KMS-11 (cell line): ENCODE results near the gene COX17.

Source experiments
- H2AFZ ChIP-seq: fragments of 200-600 bp; sonication (generic); 2 replicates; pipeline ENCODE4 v1.6.1; 2016; ENCODE audit warnings: antibody characterized with exemption, mixed run types, low read depth
- H3K27ac ChIP-seq: fragments of 200-600 bp; sonication (generic); 2 replicates; pipeline ENCODE4 v1.6.1; 2016; ENCODE audit warnings: mild to moderate bottlenecking, mixed run types
- H3K27me3 ChIP-seq: fragments of 200-600 bp; sonication (generic); 2 replicates; pipeline ENCODE4 v1.6.1; 2017; ENCODE audit warnings: mild to moderate bottlenecking, low read depth, mixed run types, moderate library complexity; ENCODE audit not compliant: insufficient read depth
- H3K36me3 ChIP-seq: fragments of 200-600 bp; sonication (generic); 2 replicates; pipeline ENCODE4 v1.6.1; 2017; ENCODE audit warnings: mild to moderate bottlenecking, mixed run types; ENCODE audit not compliant: insufficient read depth
- H3K4me1 ChIP-seq: fragments of 200-600 bp; sonication (generic); 2 replicates; pipeline ENCODE4 v1.6.1; 2016; ENCODE audit warnings: mild to moderate bottlenecking, low read depth, mixed run types; ENCODE audit not compliant: poor library complexity, severe bottlenecking
- H3K4me2 ChIP-seq: fragments of 200-600 bp; sonication (generic); 2 replicates; pipeline ENCODE4 v1.7.0; 2016; ENCODE audit warnings: mild to moderate bottlenecking, mixed run types
- H3K4me3 ChIP-seq: fragments of 200-600 bp; sonication (generic); IDR thresholded peaks from 2 replicates; pipeline ENCODE4 v1.6.1; 2017; ENCODE audit warnings: low read depth, low read length, mixed read lengths; ENCODE audit not compliant: insufficient read depth
- H3K79me2 ChIP-seq: fragments of 200-600 bp; sonication (generic); 2 replicates; pipeline ENCODE4 v1.6.1; 2016; ENCODE audit warnings: low read depth, mixed run types; ENCODE audit not compliant: insufficient read depth
- H3K9ac ChIP-seq: fragments of 200-600 bp; sonication (generic); 2 replicates; pipeline ENCODE4 v1.6.1; 2016; ENCODE audit warnings: mild to moderate bottlenecking, mixed run types
- H4K20me1 ChIP-seq: fragments of 200-600 bp; sonication (generic); 2 replicates; pipeline ENCODE4 v1.6.1; 2016; ENCODE audit warnings: mild to moderate bottlenecking, mixed run types; ENCODE audit not compliant: insufficient read depth
- TF ChIP-seq, protein P1 (sequence below): fragments of 200-600 bp; sonication (generic); conservative IDR thresholded peaks from 2 replicates; pipeline ENCODE4 v1.6.1; 2017; ENCODE audit warnings: low read depth, mild to moderate bottlenecking, antibody characterized with exemption, low read length, moderate library complexity, mixed read lengths

COX17 gene

GRCh38 chr3:119636249-119636648, 41.0 kb downstream of the COX17 start:
- H3K36me3 ChIP-seq = no peaks in the 10 kb centered on the region
- no peak overlapping the region for H2AFZ ChIP-seq
- no peaks in the 10 kb centered on the region for H3K27me3 ChIP-seq
- TF ChIP-seq, protein P1, sequence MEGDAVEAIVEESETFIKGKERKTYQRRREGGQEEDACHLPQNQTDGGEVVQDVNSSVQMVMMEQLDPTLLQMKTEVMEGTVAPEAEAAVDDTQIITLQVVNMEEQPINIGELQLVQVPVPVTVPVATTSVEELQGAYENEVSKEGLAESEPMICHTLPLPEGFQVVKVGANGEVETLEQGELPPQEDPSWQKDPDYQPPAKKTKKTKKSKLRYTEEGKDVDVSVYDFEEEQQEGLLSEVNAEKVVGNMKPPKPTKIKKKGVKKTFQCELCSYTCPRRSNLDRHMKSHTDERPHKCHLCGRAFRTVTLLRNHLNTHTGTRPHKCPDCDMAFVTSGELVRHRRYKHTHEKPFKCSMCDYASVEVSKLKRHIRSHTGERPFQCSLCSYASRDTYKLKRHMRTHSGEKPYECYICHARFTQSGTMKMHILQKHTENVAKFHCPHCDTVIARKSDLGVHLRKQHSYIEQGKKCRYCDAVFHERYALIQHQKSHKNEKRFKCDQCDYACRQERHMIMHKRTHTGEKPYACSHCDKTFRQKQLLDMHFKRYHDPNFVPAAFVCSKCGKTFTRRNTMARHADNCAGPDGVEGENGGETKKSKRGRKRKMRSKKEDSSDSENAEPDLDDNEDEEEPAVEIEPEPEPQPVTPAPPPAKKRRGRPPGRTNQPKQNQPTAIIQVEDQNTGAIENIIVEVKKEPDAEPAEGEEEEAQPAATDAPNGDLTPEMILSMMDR = no peak
- H4K20me1 ChIP-seq = no peaks in the 10 kb centered on the region
- no peak overlapping the region for H3K4me2 ChIP-seq
- H3K79me2 ChIP-seq = no peaks in the 10 kb centered on the region
- H3K4me3 ChIP-seq = no peak overlapping the region
- H3K9ac ChIP-seq = no peak overlapping the region
- H3K27ac ChIP-seq = no peak overlapping the region
- peaks cover 42% of the 10 kb centered on the region for H3K4me1 ChIP-seq

GRCh38 chr3:119635719-119636118, 41.5 kb downstream of the COX17 start:
- H3K4me1 ChIP-seq = peaks cover 47% of the 10 kb centered on the region
- no peaks in the 10 kb centered on the region for H3K79me2 ChIP-seq
- H3K4me2 ChIP-seq = no peak overlapping the region
- TF ChIP-seq, protein P1 = no peak
- no peaks in the 10 kb centered on the region for H4K20me1 ChIP-seq
- no peak overlapping the region for H2AFZ ChIP-seq
- no peak overlapping the region for H3K9ac ChIP-seq
- H3K4me3 ChIP-seq = no peak overlapping the region
- H3K27ac ChIP-seq = no peak overlapping the region
- no peaks in the 10 kb centered on the region for H3K36me3 ChIP-seq
- no peaks in the 10 kb centered on the region for H3K27me3 ChIP-seq

DNA sequence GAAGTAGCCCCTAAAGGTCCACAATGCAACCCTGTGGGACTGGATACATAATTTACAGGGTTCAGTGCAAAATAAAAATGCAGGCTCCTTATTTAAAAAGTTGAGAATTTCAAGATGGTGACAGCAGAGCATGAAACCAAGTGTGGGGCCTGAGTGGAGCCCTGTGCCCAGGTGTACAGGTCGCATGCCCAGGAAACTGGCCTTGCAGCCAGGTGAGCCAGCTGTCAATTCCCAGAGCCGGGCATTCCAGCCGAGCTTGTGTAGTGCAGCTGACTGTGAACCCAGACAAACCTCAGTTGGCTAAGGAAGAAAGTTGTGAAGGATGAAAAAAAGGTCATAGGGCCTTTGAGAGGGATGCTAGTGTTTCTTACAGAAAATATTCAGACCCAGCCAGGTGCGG, 44.4 kb downstream of the COX17 start:
- Histone ChIP-seq H3K4me2 (no peak overlapping the region), H3K4me3 (no peak overlapping the region)

DNA sequence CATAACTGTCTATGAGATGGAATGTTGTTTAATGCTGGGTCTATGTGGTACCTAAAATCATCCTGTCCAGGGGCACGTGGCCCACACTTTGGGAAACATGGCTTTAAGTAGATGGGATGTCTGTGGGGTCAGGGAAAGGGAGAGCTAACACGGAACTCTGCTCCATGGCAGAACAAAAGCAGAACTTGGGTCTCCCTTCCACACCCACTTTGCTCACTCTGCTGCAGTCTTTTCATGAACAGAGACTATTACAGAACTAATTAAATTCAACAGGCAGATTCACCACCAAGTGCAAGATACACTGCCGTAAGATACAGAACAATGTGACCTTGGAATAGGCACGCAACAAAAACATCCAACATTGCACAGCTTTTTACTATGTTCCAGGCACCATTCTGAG, 45.0 kb downstream of the COX17 start:
- Histone ChIP-seq H3K27ac (no peak overlapping the region), H3K36me3 (no peaks in the 10 kb centered on the region), H3K9ac (no peak overlapping the region), H2AFZ (no peak overlapping the region), H3K79me2 (no peaks in the 10 kb centered on the region), H3K27me3 (no peaks in the 10 kb centered on the region), H3K4me2 (no peak overlapping the region), H3K4me3 (no peak overlapping the region), H3K4me1 (peaks cover 22% of the 10 kb centered on the region), H4K20me1 (no peaks in the 10 kb centered on the region)
- TF ChIP-seq, protein P1 = no peak

More for the DNA sequence above, 44.4 kb downstream of the COX17 start:
- Histone ChIP-seq H3K79me2 (no peaks in the 10 kb centered on the region), H3K27ac (no peak overlapping the region), H4K20me1 (no peaks in the 10 kb centered on the region), H3K36me3 (no peaks in the 10 kb centered on the region), H3K4me1 (peaks cover 28% of the 10 kb centered on the region), H3K9ac (no peak overlapping the region), H2AFZ (no peak overlapping the region), H3K27me3 (no peaks in the 10 kb centered on the region)
- TF ChIP-seq, protein P1 = no peak
